ENCODE data around the gene NCOA4.
"Not testable (repeated sequence)": the region's sequence is repeated elsewhere in the genome, so short reads cannot be mapped to it uniquely, and the experiment has no call there.

NCOA4 gene

GRCh38 chr10:46019569-46020343 is 10.7 kb downstream of the NCOA4 start:
- no peak for DNase-seq (ENCODE audit: low read depth in 2 of 2)

DNA sequence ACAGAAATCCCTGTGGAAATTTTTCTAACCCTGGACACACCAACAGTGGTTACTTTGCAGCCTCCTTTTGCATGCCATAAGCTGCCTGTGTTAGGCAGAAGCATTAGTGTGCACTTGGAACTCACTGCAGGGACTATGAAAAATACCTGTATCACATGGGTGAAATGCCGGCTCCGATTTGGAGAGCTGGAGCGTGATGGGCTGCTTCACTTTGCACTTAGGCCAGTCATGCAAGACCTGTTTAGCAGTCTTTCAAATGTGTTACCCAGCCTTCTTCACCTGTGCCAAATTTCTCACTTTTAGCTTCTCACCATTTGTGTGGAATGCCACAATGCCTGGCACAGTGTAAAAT is 11.3 kb downstream of the NCOA4 start:
- DNase-seq (ENCODE audit: low read depth in 2 of 2) = no peak

GRCh38 chr10:46018453-46019176 is 11.8 kb downstream of the NCOA4 start:
- DNase-seq (ENCODE audit: low read depth in 2 of 2) = no peak

GRCh38 chr10:46017733-46018132 is 12.7 kb downstream of the NCOA4 start:
- DNase-seq (ENCODE audit: low read depth in 2 of 2) = no peak

DNA sequence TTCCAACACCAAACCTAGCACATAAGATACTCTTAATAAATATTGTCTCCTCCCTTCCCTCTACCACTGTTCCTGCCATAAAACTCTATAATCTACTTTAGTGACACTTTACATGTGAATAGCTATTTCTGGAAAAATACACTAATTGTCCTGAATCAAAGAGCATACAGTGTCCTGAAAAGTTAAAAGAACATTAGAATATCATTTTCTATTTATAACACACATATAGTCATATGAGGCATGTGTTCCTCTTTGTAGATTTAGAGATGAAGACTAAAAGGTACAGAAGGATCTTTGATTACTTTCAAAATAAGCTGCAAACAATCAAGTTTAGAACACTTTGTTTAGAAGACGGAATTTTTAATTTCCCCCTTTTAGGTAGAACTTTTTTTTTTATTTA is 13.6 kb downstream of the NCOA4 start:
- DNase-seq (ENCODE audit: low read depth in 2 of 2) = no peak

GRCh38 chr10:46016190-46016589 is 14.2 kb downstream of the NCOA4 start:
- no peak for DNase-seq (ENCODE audit: low read depth in 2 of 2)

DNA sequence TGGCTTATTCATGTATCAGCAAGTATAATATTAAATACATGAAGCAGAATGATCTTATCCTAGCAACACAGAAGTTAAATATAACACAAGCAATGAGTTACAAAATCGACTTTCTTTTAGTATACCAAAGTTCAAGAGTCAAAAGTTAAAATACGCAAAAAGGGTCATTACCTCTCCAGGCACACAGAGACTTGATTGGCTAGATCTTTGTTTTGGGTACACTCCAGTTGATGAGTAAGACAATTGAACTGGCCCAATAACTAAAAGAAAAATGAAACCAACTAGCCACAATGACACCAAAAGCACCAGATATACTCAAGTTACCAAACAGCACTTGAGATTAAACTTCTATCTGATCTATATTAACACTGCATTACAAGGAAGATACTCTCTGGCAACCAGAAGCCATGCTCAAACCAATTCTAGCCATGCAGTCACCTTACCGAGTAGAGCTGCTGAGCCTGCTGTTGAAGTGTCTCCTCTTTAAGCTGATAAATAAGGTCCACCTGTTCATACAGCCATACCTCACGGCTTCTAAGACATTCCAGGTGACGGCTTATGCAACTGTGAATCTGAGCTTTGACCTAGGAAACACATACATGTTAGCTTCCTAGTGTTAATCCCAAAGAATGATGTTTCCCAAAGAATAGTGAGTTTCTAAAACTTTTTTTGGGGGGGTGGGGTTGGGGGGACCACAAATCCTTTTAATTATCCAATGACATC is 15.6 kb downstream of the NCOA4 start:
- DNase-seq (ENCODE audit: low read depth in 2 of 2) = no peak

DNA sequence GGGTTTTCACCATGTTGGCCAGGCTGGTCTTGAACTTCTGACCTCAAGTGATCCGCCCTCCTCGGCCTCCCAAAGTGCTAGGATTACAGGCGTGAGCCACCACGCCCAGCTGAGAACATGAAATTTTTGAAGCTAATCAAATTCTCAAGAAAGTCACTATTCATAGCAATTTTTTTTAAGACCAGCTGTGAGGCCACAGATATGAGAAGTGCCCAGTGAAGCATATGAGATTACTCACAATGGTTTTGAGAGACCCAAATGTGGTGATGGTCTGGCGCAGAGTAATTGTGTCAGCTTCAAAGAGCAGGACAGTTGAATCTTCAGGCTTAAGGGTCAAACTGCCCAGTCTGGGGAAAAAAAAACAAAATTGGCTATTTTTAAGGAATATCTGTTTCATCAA is 16.2 kb downstream of the NCOA4 start:
- DNase-seq (ENCODE audit: low read depth in 2 of 2) = no peak

GRCh38 chr10:46012746-46013145 is 17.7 kb downstream of the NCOA4 start:
- DNase-seq (ENCODE audit: low read depth in 2 of 2) = no peak

GRCh38 chr10:46006219-46006618 is 24.2 kb downstream of the NCOA4 start:
- DNase-seq (ENCODE audit: low read depth in 2 of 2) = no peak

DNA sequence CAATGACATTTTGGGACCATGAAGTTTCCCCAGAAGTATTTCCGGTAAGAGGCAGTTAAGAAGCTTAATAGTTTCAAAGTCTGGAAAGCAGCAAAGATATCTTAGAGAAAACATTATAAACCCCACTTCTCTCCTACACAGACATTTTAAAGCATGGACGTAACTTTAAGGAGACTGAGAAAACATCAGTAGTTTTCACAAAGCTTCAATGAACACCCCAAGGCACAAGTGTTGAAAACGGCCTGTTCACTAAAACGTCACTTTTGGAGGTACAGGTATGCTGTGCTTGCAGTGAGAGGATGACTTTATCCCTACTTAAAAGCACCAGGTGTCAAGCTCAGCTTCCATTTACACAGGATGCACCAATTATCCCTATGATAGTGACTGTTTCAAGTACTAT is 25.0 kb downstream of the NCOA4 start:
- no peak for DNase-seq (ENCODE audit: low read depth in 2 of 2)

DNA sequence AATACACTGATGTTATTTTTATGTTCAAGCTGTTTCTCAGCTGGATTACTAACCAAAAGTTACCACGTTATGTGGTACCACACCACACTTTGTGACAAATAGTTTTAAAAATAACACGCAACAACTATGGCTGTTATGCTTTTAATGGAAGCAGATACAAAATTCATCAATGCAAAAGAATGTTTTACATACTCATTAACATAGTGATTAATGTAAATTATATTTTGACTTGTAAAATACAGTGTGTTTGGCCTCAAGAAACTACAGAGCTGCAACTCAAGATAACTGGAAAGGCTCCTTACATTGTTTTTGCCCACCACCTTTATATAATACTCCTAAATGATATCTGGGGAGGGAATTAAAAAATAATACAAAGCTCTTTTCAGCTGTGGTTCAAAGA is 25.5 kb downstream of the NCOA4 start:
- DNase-seq (ENCODE audit: low read depth in 2 of 2) = no peak

- no peak for DNase-seq (ENCODE audit: low read depth in 2 of 2)
Measured at GRCh38 chr10:46002916-46003693, 27.3 kb downstream of the NCOA4 start.

- not testable (repeated sequence) for DNase-seq (ENCODE audit: low read depth in 2 of 2)
Measured at GRCh38 chr10:46002189-46002687, 28.2 kb downstream of the NCOA4 start.

- DNase-seq (ENCODE audit: low read depth in 2 of 2) = no peak
Measured at GRCh38 chr10:46001187-46001756, 29.2 kb downstream of the NCOA4 start.

GRCh38 chr10:46000538-46000937 is 29.9 kb downstream of the NCOA4 start:
- DNase-seq (ENCODE audit: low read depth in 2 of 2) = no peak

- DNase-seq (ENCODE audit: low read depth in 2 of 2) = not testable (repeated sequence)
Measured at GRCh38 chr10:45999955-46000354, 30.5 kb downstream of the NCOA4 start.

DNA sequence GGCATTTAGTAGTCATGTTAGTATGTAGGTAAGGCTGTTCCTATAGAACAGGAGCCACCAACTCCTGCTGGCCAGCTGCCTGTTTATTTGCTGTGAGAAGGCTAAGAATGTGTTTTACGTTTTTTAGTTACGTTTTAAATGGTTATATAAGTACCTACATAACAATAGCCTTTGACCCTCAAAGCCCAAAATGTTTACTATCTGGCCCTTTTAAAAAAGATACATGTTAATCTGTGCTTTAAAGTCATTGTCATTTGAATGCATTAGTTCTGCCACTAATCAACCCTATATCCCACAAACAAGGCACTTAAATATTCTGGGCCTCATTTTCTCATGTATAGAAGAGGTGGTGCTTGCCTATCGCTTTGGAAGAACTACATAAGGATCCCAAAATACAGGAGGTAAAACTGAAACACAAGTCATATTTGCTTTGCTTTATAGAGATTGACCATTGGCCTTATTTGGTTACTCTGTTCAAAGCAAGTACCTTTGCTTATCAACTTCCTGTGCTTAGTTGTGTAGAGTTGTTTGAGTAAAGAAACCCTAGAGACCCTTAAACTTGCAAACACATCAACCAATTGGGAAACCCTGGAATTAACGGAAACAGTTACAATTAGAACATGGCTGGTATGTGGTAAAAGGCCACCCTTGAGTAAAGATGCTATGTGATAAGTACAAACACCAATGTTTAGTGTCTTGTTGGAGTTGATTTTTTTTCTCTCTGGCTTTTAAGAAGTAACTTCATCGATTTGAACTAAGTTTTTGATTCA is 32.2 kb downstream of the NCOA4 start:
- no peak for DNase-seq (ENCODE audit: low read depth in 2 of 2)

DNA sequence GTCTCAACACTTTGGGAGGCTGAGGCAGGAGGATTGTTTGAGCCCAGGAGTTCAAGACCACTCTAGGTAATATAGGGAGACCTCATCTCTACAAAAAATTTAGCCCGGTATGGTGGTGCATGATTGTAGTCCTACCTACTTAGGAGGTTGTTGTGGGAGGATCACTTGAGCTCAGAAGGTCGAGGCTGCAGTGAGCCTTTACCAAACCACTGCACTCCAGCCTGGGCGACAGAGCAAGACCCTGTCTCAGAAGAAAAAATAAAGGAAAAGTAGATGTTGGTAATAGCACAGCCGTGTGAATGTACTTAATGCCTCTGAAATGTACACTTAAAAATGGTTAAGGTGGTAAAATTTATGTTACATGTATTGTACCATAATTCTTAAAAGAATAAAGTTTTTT is 32.9 kb downstream of the NCOA4 start:
- no peak for DNase-seq (ENCODE audit: low read depth in 2 of 2)

- not testable (repeated sequence) for DNase-seq (ENCODE audit: low read depth in 2 of 2)
Measured at GRCh38 chr10:45985590-45985989, 44.8 kb downstream of the NCOA4 start.

GRCh38 chr10:45984473-45984872 is 46.0 kb downstream of the NCOA4 start:
- not testable (repeated sequence) for DNase-seq (ENCODE audit: low read depth in 2 of 2)
